NCI-H82 (cell line): ENCODE measurements around the gene LRRC37A2.
"Not testable (repeated sequence)": the region's sequence is repeated elsewhere in the genome, so short reads cannot be mapped to it uniquely, and the experiment has no call there.

Experiments
- DNase-seq: peaks from one replicate; lab custom pipeline; 2025; lab: John Stamatoyannopoulos, UW

Gene LRRC37A2

DNA sequence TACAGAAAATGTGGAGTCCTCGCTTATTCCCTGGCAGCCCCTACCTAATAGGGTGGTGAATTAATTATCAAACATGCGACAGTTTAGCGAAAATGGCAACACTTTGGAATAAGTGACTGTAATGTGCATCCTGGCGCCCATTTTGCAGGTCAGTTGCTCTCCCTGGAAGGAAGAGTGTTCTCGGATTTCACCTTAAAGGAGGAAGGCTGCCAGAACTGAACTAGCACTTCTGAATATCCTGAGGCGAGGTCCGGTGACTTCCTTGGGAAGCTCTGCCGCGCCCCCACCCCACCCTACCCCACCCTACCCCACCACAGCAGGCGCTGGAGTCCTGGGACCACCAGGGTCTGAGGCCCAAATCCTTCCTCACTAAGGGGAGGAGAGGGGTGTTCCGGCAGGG lies at the start of gene LRRC37A2:
LRRC37A2 (plus strand) TSS at position 301 of the 400 bp plus-strand sequence. CDS start 245 bp downstream, outside the sequence.
- DNase-seq = not testable (repeated sequence)

- DNase-seq = not testable (repeated sequence)
Observed at GRCh38 chr17:46467618-46468017, 44.6 kb upstream of the LRRC37A2 start.

GRCh38 chr17:46474489-46474888 lies 37.8 kb upstream of the LRRC37A2 start:
- DNase-seq = not testable (repeated sequence)

- not testable (repeated sequence) for DNase-seq
Observed at GRCh38 chr17:46475583-46475982, 36.7 kb upstream of the LRRC37A2 start.

GRCh38 chr17:46478823-46479222 lies 33.4 kb upstream of the LRRC37A2 start:
- not testable (repeated sequence) for DNase-seq

- DNase-seq = not testable (repeated sequence)
Observed at GRCh38 chr17:46481310-46481709, 31.0 kb upstream of the LRRC37A2 start.

GRCh38 chr17:46492021-46492420 lies 20.2 kb upstream of the LRRC37A2 start:
- DNase-seq = not testable (repeated sequence)

- not testable (repeated sequence) for DNase-seq
Observed at GRCh38 chr17:46499437-46500139, 12.7 kb upstream of the LRRC37A2 start.

DNA sequence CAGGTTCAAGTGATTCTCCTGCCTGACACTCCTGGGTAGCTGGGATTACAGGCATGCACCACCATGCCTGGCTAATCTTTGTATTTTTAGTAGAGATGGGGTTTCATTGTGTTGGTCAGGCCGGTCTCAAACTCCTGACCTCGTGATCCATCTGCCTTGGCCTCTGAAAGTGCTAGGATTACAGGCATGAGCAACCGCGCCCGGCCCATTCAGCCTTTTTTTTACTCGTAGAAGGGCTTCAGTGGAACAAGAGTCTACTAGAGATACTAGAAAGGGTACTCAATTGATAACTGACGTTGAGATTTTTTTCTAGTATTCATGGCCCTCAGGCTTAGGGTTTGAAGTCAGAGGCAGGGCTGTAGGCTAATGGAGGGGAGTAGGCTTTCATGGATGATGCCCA lies 6.4 kb upstream of the LRRC37A2 start:
- not testable (repeated sequence) for DNase-seq

DNA sequence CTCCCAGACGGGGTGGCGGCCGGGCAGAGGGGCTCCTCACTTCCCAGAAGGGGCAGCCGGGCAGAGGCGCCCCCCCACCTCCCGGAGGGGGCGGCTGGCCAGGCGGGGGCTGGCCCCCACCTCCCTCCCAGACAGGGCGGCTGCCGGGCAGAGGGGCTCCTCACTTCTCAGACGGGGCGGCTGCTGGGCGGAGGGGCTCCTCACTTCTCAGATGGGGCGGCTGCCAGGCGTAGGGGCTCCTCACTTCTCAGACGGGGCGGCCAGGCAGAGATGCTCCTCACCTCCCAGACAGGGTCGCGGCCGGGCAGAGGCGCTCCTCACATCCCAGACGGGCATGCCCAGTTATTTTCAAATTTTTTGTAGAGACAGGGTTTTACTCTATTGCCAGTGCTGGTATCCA lies 22.4 kb downstream of the LRRC37A2 start:
- not testable (repeated sequence) for DNase-seq

DNA sequence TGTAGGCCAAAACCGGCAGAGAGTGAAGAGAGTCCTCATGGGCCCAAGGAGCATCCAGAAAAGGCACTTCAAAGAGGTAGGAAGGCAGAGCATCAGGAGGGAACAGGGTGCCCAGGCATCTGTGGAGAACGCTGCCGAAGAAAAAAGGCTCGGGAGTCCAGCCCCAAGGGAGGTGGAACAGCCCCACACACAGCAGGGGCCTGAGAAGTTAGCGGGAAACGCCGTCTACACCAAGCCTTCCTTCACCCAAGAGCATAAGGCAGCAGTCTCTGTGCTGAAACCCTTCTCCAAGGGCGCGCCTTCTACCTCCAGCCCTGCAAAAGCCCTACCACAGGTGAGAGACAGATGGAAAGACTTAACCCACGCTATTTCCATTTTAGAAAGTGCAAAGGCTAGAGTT lies 36.3 kb downstream of the LRRC37A2 start:
- not testable (repeated sequence) for DNase-seq

DNA sequence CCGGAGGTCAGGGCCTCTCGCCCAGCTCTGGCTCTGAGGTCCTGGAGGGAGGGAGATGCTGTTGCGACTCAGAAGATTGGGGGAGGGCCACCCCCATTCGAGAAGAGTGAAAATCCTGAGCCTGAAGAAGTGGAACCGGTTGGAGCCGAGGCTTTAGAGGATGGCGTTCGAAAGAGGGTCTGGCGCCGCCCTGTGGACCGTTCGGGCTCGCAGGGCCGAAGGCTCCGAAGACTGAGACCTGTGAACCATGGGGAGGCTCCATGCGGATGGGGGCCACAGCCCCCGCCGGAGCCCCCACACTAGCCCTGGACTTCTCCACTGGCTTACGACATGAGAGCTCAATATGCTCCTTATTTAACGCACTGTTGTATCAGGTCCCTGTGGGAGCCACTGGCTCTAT lies 46.9 kb downstream of the LRRC37A2 start:
- DNase-seq = not testable (repeated sequence)

DNA sequence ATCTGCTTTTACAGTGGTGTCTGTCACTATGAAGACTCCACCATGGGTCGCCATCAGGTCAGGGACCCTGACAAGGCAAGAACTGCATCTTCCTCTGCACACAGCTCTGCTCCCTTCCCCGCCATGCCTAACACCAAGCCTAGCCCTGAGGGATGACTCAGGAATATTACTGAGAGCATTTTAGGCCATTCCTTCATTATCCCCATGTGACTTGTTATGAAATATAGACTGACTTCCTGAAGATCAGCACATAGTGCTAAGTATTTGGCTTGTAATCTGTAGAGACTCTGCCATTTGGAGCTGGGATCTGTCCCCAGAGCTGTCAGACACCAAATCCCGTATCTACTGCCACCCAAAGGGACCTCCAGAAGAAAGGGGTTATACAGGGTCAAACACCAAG lies 47.8 kb downstream of the LRRC37A2 start:
- not testable (repeated sequence) for DNase-seq

- DNase-seq = not testable (repeated sequence)
Observed at GRCh38 chr17:46566284-46566683, 54.0 kb downstream of the LRRC37A2 start.

- DNase-seq = not testable (repeated sequence)
Observed at GRCh38 chr17:46566980-46567379, 54.7 kb downstream of the LRRC37A2 start.

- DNase-seq = not testable (repeated sequence)
Observed at GRCh38 chr17:46571796-46572195, 59.5 kb downstream of the LRRC37A2 start.

- not testable (repeated sequence) for DNase-seq
Observed at GRCh38 chr17:46579083-46580075, 67.1 kb downstream of the LRRC37A2 start, which contains the start of gene ARL17A. ARL17A (minus strand) TSS chr17:46579691; CDS start chr17:46576322, 3,369 bp downstream.

DNA sequence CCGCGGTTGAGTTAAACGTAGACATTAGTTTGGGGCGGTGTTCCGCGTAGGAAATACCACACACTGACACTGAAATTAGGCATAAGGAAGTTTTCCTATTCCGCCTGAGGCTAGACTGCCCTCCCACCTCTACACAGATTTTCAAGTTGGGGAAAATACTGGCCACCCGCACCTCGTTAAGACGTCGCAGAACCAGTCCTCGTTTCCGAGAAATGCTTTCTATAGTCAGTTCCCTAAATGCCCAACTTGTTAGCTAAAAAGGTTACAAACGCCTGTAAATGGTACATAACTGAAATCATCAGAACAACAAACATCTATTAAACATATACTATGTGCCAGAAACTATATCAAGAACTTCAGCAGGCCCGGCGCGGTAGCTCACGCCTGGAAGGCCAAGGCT lies 67.8 kb downstream of the LRRC37A2 start:
- not testable (repeated sequence) for DNase-seq

DNA sequence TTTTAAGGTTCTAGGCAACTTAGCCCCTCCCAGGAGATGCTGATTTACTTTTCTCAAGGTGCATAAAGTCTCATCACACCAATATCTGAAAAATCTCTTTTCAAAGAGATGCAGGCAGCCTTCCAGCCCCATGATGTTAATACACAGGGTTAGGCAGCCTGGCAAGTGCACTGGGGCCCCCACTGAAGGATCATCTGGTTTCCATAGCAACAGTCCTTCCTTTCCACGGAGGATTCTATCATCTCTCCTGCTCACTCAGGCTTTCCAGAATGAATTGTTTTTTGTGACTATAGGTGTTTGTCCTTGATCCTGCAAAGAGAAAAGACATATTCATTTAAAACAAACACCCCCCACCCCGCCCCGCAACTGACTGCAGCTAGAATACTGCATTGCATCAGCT lies 73.2 kb downstream of the LRRC37A2 start:
- DNase-seq = not testable (repeated sequence)

DNA sequence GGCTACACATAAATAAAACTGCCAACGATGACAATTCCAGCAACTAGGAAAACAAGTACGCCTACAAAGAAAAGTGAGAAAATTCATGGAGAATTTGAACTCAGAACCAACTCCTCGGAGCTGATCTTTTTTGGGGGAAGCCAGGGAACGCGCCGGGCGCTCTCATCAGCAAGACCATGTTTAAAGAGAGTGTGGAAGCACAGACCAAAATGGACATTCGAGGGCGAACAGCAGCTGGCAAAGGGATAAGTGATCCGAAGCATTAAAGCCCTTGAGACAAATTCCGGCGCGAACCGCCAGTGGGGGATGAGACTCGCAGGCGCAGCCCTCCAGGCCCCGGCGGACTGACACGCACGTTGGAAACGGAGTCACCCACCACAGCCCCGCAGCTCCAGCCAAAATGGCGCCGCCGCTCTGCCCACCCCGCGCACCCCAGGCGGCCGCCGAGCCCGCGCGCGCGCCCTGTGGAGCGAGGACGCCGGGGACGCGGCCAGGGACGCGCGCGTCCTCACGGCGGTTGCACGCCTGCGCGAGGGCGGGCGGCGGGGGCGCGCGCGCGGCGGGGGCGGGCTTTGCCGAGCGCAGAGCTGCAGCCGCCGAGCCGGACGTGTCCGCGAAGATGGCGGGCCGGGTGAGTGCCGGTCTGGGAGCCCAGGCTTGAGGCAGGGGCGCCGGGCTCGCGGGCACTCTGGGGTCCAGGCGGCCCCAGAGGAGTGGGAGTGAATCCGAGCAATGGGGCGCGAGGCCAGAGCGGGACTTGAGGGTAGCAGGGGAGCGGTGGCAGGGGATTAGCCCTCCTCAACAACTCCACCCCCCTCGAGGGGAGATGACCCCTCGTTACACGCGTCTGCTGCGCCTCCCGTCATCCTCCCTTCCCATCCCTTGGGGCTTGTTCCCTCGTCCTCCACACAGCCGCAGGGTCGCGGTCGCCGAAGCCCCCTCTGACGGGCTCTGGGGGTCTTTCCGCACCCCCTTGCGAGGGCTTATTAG lies 78.2 kb downstream of the LRRC37A2 start, which contains the start of gene NSF:
NSF (plus strand) TSS at position 513 of the 990 bp plus-strand sequence; CDS start at position 620, 107 bp downstream.
- not testable (repeated sequence) for DNase-seq

DNA sequence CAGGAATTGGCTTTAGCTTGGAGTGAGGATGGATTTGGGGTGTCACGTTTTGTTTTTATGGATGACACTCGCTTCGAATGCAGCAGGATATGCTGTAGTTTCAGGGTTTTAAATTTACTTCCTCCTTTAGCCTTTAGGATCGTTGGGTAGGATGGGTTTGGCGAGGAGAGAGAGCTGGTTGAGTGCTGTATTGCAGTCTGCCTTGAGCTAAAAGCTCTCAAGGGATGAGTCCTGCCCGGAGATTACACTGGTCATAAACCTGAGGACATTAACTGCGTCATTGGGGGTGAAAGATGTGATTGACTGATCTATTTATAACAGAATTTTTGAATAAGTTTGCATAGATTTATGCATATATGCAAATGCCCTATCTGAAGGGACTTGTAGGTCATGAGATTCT lies 79.1 kb downstream of the LRRC37A2 start:
- DNase-seq = not testable (repeated sequence)
